HFF-Myc (cell line): Measurements from ENCODE around the gene FSD1.

Source experiments
- DNase-seq: peaks from one replicate; pipeline ENCODE4 v3.0.0-alpha.2; 2011; ENCODE audit warnings: low read depth; ENCODE audit errors: extremely low read depth
- H3K4me3 ChIP-seq: replicated peaks from 2 replicates; pipeline ENCODE4 v1.5.1; 2011; ENCODE audit warnings: low read depth, mild to moderate bottlenecking, control low read depth, low read length
- TF ChIP-seq, protein P1 (sequence below): IDR thresholded peaks from 2 replicates; pipeline ENCODE4 v1.5.1; 2012; ENCODE audit warnings: mild to moderate bottlenecking, low read depth, low read length, control low read depth; ENCODE audit errors: missing control alignments

The FSD1 gene

DNA sequence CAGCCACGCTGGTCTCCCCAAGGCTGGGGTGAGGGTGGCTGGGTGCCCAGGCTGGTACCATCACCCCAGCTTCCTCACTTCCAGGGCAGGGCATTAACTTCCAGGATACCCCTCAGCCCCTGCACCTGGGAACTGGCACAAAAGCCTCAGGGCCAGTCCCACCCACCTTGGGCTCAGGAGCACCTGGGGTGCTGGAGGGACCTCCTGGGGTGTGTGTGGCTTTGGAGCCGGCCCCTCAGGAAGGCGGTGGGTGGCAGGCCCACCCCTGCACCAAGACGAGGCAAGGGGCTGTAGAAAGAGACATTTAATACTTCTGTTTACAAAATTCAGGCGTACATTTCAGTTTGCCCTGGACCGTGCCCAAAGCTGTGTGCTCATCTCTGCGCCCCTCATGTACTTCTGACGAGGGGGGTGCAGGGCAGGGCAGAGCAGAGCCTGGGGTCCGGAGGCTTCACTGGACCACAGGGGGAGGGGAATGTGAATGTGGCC is 55.7 kb downstream of the FSD1 start:
- H3K4me3 ChIP-seq: no peak overlapping the region
- DNase-seq: no peak
- TF ChIP-seq, protein P1, sequence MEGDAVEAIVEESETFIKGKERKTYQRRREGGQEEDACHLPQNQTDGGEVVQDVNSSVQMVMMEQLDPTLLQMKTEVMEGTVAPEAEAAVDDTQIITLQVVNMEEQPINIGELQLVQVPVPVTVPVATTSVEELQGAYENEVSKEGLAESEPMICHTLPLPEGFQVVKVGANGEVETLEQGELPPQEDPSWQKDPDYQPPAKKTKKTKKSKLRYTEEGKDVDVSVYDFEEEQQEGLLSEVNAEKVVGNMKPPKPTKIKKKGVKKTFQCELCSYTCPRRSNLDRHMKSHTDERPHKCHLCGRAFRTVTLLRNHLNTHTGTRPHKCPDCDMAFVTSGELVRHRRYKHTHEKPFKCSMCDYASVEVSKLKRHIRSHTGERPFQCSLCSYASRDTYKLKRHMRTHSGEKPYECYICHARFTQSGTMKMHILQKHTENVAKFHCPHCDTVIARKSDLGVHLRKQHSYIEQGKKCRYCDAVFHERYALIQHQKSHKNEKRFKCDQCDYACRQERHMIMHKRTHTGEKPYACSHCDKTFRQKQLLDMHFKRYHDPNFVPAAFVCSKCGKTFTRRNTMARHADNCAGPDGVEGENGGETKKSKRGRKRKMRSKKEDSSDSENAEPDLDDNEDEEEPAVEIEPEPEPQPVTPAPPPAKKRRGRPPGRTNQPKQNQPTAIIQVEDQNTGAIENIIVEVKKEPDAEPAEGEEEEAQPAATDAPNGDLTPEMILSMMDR: no peak

DNA sequence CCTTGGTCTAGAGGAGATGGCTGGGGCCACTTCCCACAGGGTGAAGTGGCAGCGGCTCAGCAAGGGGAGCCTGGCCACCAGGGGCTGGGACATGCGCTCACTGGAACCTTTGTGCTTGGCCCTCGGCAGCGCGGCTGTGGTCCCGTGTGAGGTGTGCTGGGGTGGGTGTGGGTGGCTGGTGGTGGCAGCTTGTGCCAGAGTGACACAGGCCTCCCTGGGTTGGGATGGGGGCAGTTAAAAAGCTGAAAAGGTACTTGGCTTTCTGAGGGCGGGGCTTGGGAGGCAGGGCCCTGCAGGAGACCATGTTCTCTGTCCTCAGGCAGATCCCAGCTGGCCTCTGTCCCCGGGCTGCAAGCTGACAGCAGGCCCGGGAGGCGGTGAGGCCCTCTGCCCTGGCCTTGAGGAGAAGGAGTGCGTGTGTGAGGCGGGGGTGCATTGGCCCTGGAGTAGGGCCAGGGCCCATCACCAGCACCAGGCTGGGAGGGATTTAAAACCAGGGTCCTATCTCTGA is 56.3 kb downstream of the FSD1 start:
- DNase-seq: no peak
- TF ChIP-seq, protein P1: no peak
- H3K4me3 ChIP-seq: no peak overlapping the region

DNA sequence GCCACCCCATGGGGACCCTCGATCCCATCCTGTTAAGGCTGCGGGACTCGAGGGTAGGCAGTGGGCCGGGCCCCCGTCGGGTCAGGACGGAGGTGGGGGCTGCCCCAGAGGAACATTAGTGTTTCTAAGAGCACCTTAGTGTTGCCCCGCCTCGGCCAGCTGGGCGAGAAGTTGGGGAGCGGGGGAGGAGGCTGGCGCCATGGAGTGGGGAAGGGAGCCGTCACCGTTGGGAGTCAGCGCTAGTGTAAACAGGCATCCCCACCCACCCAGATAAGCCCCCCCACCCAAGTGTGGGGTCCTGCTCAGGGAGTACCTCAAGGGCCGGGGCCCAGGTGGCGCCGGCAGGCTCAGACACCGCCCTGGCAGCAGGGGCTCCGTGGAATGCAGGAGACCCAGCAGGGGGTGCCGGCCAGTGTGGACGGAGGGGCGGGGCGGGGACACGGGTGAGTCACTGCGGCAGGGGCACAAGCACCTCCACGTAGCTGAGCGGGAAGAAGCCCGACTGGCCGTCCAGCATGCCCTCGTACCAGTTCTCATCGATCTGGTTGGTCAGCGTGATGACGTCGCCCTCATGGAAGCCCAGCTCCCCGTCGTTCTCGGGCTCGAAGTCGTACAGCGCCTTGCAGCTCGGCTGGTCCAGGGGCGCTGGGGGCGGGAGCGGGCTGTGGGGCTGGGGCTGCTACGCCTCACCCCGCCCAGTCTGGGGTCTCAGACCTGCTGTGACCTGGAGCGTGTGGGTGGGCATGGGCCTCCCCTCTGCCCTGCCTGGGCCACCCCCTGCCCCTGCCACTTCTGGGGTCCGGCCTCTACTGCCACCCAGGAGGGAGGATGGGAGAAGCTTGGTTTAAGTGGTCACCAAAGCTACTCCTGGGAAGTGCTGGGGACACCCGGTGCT is 57.0 kb downstream of the FSD1 start:
- no peak overlapping the region for H3K4me3 ChIP-seq
- DNase-seq: no peak
- TF ChIP-seq, protein P1: no peak

DNA sequence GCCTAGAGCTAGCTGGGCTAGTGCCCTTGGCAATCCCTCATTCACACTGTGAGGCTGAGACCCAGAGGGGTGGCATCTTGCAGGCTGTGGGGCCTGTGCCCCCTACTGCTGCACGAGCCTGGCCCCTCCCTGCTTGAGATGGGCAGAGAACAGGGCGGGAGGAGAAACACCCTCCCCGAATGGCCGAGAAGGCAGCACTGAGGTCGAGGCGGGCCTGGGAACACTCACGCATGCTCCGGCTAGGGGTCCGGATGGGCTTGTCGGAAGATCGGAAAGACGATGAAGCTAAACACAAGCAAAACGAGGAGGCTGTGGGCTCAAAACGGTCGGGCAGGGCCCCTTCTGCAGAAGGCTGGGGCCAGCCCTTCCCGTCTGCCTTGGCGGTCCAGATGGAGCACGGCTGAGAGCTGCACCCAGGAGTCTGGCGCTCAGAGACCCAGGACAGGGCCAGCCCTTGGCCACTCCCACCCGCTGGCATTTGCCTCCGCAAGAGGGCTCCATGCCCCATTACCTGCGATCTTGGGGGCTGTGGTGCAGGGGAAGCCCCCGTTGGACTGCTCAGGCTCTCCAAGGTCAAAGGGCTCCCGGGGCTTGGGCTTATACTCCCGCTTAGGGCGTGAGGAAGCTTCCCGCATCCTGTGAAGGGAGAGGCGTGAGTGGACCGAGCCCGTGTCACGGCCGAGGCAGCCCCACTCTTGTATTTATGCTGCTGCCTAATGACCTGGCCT is 57.9 kb downstream of the FSD1 start:
- H3K4me3 ChIP-seq: no peak overlapping the region
- DNase-seq: no peak
- TF ChIP-seq, protein P1: no peak

DNA sequence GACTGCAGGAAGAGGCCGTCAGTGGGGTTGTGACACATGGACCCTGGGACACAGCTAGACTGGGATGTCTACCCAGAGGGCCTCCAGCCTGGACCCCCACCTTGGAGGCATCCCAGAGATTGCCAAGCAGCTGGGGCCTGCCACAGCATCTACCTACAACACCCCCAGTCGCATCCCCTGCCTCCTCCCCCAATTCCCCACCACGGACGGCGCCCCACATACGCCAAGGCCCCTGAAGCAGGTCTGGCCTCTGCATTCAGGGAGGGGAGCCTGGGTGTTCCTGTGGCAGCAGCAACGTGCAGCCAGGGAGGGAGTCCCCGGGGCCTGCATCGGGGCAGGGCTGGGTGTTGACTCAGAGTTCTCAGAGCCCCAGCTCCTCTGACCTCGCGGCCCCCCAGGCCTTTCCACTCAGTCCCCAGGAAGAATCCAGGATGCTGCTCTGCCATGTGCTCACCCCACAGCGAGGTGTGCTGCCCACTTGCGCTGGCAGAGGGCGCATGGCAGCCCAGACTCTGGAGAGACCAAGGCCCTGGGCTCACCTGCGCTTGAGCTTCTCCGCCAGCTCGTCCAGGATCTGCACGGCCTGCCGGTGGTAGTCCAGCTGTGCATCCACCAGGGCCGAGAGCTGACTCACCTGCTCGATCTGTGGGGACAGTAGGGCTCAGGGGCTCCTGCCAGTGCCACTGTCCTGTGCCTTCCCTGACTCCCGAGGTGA is 58.6 kb downstream of the FSD1 start:
- DNase-seq: no peak
- TF ChIP-seq, protein P1: peak; percentile 25
- H3K4me3 ChIP-seq: no peak overlapping the region

DNA sequence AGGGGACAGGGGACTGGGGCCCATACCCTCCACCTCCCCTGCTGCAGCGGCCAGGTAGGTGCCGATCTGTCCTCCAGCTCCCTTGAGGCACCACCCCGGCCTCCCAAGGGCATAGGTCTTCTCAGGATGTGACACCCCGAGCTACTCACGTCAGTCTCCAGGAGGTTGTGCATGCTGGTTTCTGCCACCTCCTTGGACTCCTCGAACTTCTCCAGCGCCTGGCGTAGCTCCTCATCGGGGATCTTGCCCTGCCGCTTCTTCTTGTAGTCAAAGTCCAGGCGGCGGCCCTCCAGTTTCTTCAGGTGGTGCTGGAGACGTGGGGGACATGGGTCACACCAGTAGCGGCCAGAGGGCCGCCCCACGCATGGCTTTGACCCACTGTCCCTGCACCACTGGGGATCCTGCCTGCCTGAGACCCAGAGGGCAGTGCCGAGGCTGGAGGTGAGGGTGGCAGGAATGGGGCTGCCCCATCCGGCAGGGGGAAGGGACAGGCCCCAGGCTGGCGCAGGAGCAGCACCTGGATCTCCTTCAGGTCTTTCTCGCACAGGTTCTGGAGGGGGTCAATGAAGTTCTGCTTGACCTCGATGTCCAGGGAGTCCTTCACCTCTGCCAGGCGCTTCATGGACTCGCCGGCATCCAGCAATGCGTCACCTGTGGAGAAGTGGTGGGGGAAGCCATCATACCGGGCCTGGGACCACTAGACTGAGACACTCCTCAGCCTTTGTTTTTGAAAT is 59.3 kb downstream of the FSD1 start:
- DNase-seq: no peak
- no peak overlapping the region for H3K4me3 ChIP-seq
- TF ChIP-seq, protein P1: no peak
